Keratinocyte (primary cell): ENCODE measurements around the gene PLG.

ENCODE experiments used
- EZH2 ChIP-seq: IDR thresholded peaks from one replicate; pipeline ENCODE4 v1.6.1; 2012; ENCODE audit warnings: inconsistent platforms, mild to moderate bottlenecking, low read length, moderate library complexity
- TF ChIP-seq, protein P1 (sequence below), 3 experiments: IDR thresholded peaks in 1 of 3; conservative IDR thresholded peaks in 1 of 3; optimal IDR thresholded peaks in 1 of 3; 2 replicates in 2 of 3; 3 replicates in 1 of 3; pipeline versions ENCODE3 to v1.5.1; 2011; ENCODE audit warnings: low read length in 3 of 3, mild to moderate bottlenecking in 3 of 3, moderate library complexity in 2 of 3, control low read depth in 1 of 3, inconsistent platforms in 1 of 3; ENCODE audit not compliant: insufficient read depth in 2 of 3; ENCODE audit errors: extremely low read depth in 1 of 3

DNA sequence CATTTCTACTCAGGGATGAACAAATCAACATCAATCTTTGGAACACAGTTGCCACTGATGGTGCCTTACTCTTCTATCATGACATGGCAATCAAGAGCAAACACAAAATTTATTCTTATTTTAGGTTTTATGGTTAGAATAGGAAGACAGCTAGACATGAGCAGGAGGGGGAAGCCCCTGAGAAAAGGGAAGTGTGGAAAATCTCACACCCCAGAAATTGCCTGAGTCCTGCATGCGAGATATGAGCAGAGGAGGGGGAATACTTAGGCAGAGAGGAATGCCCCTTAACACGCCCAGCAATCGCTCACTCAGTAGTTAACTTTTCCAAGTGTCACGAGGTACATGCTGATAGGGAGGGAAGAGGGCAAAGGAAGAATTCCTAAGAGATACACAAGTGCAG is 79.3 kb downstream of the PLG start:
- TF ChIP-seq, protein P1, sequence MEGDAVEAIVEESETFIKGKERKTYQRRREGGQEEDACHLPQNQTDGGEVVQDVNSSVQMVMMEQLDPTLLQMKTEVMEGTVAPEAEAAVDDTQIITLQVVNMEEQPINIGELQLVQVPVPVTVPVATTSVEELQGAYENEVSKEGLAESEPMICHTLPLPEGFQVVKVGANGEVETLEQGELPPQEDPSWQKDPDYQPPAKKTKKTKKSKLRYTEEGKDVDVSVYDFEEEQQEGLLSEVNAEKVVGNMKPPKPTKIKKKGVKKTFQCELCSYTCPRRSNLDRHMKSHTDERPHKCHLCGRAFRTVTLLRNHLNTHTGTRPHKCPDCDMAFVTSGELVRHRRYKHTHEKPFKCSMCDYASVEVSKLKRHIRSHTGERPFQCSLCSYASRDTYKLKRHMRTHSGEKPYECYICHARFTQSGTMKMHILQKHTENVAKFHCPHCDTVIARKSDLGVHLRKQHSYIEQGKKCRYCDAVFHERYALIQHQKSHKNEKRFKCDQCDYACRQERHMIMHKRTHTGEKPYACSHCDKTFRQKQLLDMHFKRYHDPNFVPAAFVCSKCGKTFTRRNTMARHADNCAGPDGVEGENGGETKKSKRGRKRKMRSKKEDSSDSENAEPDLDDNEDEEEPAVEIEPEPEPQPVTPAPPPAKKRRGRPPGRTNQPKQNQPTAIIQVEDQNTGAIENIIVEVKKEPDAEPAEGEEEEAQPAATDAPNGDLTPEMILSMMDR (optimal IDR thresholded peaks at IDR 0.05 in 1 of 3, IDR thresholded peaks at IDR 0.05 in 1 of 3, conservative IDR thresholded peaks at IDR 0.05 in 1 of 3; ENCODE audit: extremely low read depth in 1 of 3, insufficient read depth in 2 of 3, low read length in 3 of 3): no peak
- TF ChIP-seq EZH2: no peak
